ENCODE measurements around the gene VSX1. TPM values are rescaled to one million over a fixed set of nuclear protein-coding genes. Genes with fewer than 3 reads are reported as not detected.

VSX1 gene
- total RNA-seq (2022; extraction: Qiagen RNA extraction) = 0.66 to 1.2 TPM (median 0.93 TPM) in 5 replicates

GRCh38 chr20:25081730-25082497 lies at the start of gene VSX1:
Gene VSX1 (minus strand): TSS chr20:25082141. CDS start chr20:25082096, 45 bp downstream.

GRCh38 chr20:25058051-25058846 lies 23.7 kb downstream of the VSX1 start, which contains the start of gene ACSS1:
Gene ACSS1 (minus strand): TSS chr20:25058139. CDS start chr20:25058102, 37 bp downstream.

Other genes starting within 250 kb of the VSX1 start
- 0.12 to 0.14 TPM in 2 of 5 replicates, not detected in the others for gene CST7, start 132.9 kb downstream of the VSX1 start, total RNA-seq (2022; extraction: Qiagen RNA extraction)
- gene APMAP, start 89.4 kb downstream of the VSX1 start, total RNA-seq (2022; extraction: Qiagen RNA extraction) = 182 to 192 TPM (median 183 TPM) in 5 replicates
- gene ACSS1, start 24.0 kb downstream of the VSX1 start, total RNA-seq (2022; extraction: Qiagen RNA extraction) = 15.2 to 21.8 TPM (median 18.5 TPM) in 5 replicates
- gene ENTPD6, start 113.6 kb upstream of the VSX1 start, total RNA-seq (2022; extraction: Qiagen RNA extraction) = 168 to 216 TPM (median 190 TPM) in 5 replicates
- gene PYGB, start 165.9 kb upstream of the VSX1 start, total RNA-seq (2022; extraction: Qiagen RNA extraction) = 349 to 448 TPM (median 416 TPM) in 5 replicates